Vagina (tissue), 2 donors: ENCODE results near the gene MIPEP. TPM values are rescaled to one million over a fixed set of nuclear protein-coding genes. Genes with fewer than 3 reads are reported as not detected.

ENCODE experiments used
- DNase-seq, 2 donors: peaks; one replicate each; pipeline ENCODE4 v3.0.0-alpha.2; 2017; ENCODE audit errors: extremely low spot score in 2 of 2
- H3K27ac ChIP-seq: fragments of 200-600 bp; sonication (generic); one replicate; pipeline ENCODE4 v1.5.1; 2019
- H3K27me3 ChIP-seq: fragments of 200-600 bp; sonication (generic); one replicate; pipeline ENCODE4 v1.5.1; 2019
- H3K36me3 ChIP-seq, 2 donors: fragments of 200-600 bp; sonication (generic); one replicate each; pipeline ENCODE4 v1.5.1; 2017 to 2019
- H3K4me1 ChIP-seq: fragments of 200-600 bp; sonication (generic); one replicate; pipeline ENCODE4 v1.5.1; 2019
- H3K4me3 ChIP-seq, 2 donors: fragments of 200-600 bp; sonication (generic); 1 replicate in 1 of 2; 2 replicates in 1 of 2; pipeline ENCODE4 v1.5.1; 2016 to 2019
- H3K9me3 ChIP-seq: fragments of 200-600 bp; sonication (generic); one replicate; pipeline ENCODE4 v1.5.1; 2019
- CTCF ChIP-seq, 3 experiments: fragments of 450-650 bp in 2 of 3; fragments of 200-600 bp in 1 of 3; sonication (generic) in 1 of 3; IDR thresholded peaks; one replicate each; pipeline ENCODE4 v1.5.1; 2017 to 2019; ENCODE audit warnings: antibody characterized with exemption in 3 of 3, mild to moderate bottlenecking in 2 of 3, moderate library complexity in 2 of 3
- POLR2A ChIP-seq, 2 donors: fragments of 450-650 bp; IDR thresholded peaks; one replicate each; pipeline ENCODE4 v1.6.1; 2017; ENCODE audit warnings: antibody characterized with exemption in 2 of 2, mild to moderate bottlenecking in 2 of 2, moderate library complexity in 2 of 2
- POLR2AphosphoS5 ChIP-seq, 2 donors: sonication (generic); formaldehyde crosslinking; IDR thresholded peaks; one replicate each; pipeline ENCODE4 v1.9.0; 2017; ENCODE audit warnings: antibody characterized with exemption in 2 of 2, mild to moderate bottlenecking in 2 of 2, low read depth in 1 of 2; ENCODE audit not compliant: insufficient read depth in 1 of 2
- intact Hi-C: fragments of 100-400 bp; cut with DNase I; formaldehyde crosslinking; loops from one replicate; pipeline ENCODE4 v1.15.1; 2023
- total RNA-seq: library from RNA; depleted of rRNA; stranded (reverse); fragments of >200 nt; gene quantifications from one replicate; pipeline ENCODE4 v1.2.3, GENCODE V29; 2016

Gene MIPEP
- total RNA-seq, 1 donor from 2014 or later, result 13.3 TPM

GRCh38 chr13:23744315-23744714, 144.9 kb downstream of the MIPEP start:
- Histone ChIP-seq H3K4me1 (peaks cover 15% of the 10 kb centered on the region), H3K27ac (no peak overlapping the region), H3K27me3 (no peaks in the 10 kb centered on the region), H3K9me3 (no peaks in the 10 kb centered on the region), H3K4me3 (no peak overlapping the region), H3K36me3 (no peaks in the 10 kb centered on the region)
- no peak for DNase-seq
- TF ChIP-seq POLR2A (IDR thresholded peaks at IDR 0.05), result no peak
- no peak for TF ChIP-seq POLR2AphosphoS5 (IDR thresholded peaks at IDR 0.05; ENCODE audit: insufficient read depth in 1 of 2, low read depth in 1 of 2)
- TF ChIP-seq CTCF (IDR thresholded peaks at IDR 0.05), result no peak
- intact Hi-C loops, result no loop called here

- Histone ChIP-seq H3K4me1 (peaks cover 8% of the 10 kb centered on the region), H3K9me3 (no peaks in the 10 kb centered on the region), H3K4me3 (no peak overlapping the region), H3K27ac (no peak overlapping the region), H3K27me3 (no peaks in the 10 kb centered on the region), H3K36me3 (no peaks in the 10 kb centered on the region)
- no peak for DNase-seq
- intact Hi-C loops, result no loop called here
- no peak for TF ChIP-seq CTCF (IDR thresholded peaks at IDR 0.05)
- no peak for TF ChIP-seq POLR2A (IDR thresholded peaks at IDR 0.05)
- TF ChIP-seq POLR2AphosphoS5 (IDR thresholded peaks at IDR 0.05; ENCODE audit: insufficient read depth in 1 of 2, low read depth in 1 of 2), result no peak
These were observed 145.7 kb downstream of the MIPEP start for GRCh38 chr13:23743278-23744076.

GRCh38 chr13:23741879-23742510, 147.2 kb downstream of the MIPEP start:
- no peak overlapping the region for H3K27ac ChIP-seq
- no peak overlapping the region for H3K4me3 ChIP-seq
- peaks cover 7% of the 10 kb centered on the region for H3K4me1 ChIP-seq
- TF ChIP-seq CTCF (IDR thresholded peaks at IDR 0.05) (no peak), POLR2AphosphoS5 (IDR thresholded peaks at IDR 0.05; ENCODE audit: insufficient read depth in 1 of 2, low read depth in 1 of 2) (no peak), POLR2A (IDR thresholded peaks at IDR 0.05) (no peak)
- no peaks in the 10 kb centered on the region for H3K27me3 ChIP-seq
- intact Hi-C loops, result no loop called here
- H3K9me3 ChIP-seq, result no peaks in the 10 kb centered on the region
- H3K36me3 ChIP-seq, result no peaks in the 10 kb centered on the region
- no peak for DNase-seq

- Histone ChIP-seq H3K4me3 (no peak overlapping the region), H3K36me3 (no peaks in the 10 kb centered on the region), H3K27me3 (no peaks in the 10 kb centered on the region), H3K27ac (no peak overlapping the region), H3K9me3 (no peaks in the 10 kb centered on the region), H3K4me1 (peaks cover 7% of the 10 kb centered on the region)
- DNase-seq, result no peak
- intact Hi-C loops, result no loop called here
- TF ChIP-seq CTCF (IDR thresholded peaks at IDR 0.05) (no peak), POLR2AphosphoS5 (IDR thresholded peaks at IDR 0.05; ENCODE audit: insufficient read depth in 1 of 2, low read depth in 1 of 2) (no peak), POLR2A (IDR thresholded peaks at IDR 0.05) (no peak)
These were observed 149.2 kb downstream of the MIPEP start for GRCh38 chr13:23740002-23740401.

- peaks cover 7% of the 10 kb centered on the region for H3K4me1 ChIP-seq
- H3K36me3 ChIP-seq, result no peaks in the 10 kb centered on the region
- intact Hi-C loops, result no loop called here
- no peak for TF ChIP-seq POLR2A (IDR thresholded peaks at IDR 0.05)
- TF ChIP-seq POLR2AphosphoS5 (IDR thresholded peaks at IDR 0.05; ENCODE audit: insufficient read depth in 1 of 2, low read depth in 1 of 2), result no peak
- TF ChIP-seq CTCF (IDR thresholded peaks at IDR 0.05), result no peak
- DNase-seq, result no peak
- no peak overlapping the region for H3K27ac ChIP-seq
- no peaks in the 10 kb centered on the region for H3K27me3 ChIP-seq
- no peaks in the 10 kb centered on the region for H3K9me3 ChIP-seq
- no peak overlapping the region for H3K4me3 ChIP-seq
These were observed 149.6 kb downstream of the MIPEP start for GRCh38 chr13:23739596-23739995.
